Fibroblast of skin of left quadriceps (primary cell): ENCODE measurements around the gene TMPRSS6.

ENCODE experiments used
- DNase-seq, 2 experiments: peaks; one replicate each; pipeline ENCODE4 v3.0.0-alpha.2; 2013; ENCODE audit warnings: low read depth in 2 of 2

The TMPRSS6 gene

GRCh38 chr22:37051391-37052385 lies 57.8 kb downstream of the TMPRSS6 start, which contains the start of gene KCTD17:
TSS of gene KCTD17 (plus strand) at chr22:37051742. CDS start at chr22:37051761, 19 bp downstream.
- DNase-seq: peak; percentile 20 to 34

- DNase-seq: no peak
Observed at GRCh38 chr22:37050913-37051312, 58.6 kb downstream of the TMPRSS6 start.

- DNase-seq: no peak
Observed at GRCh38 chr22:37049224-37049623, 60.3 kb downstream of the TMPRSS6 start.

- DNase-seq: no peak
Observed at GRCh38 chr22:37048133-37048532, 61.4 kb downstream of the TMPRSS6 start.

- DNase-seq: no peak
Observed at GRCh38 chr22:37047006-37047405, 62.5 kb downstream of the TMPRSS6 start.

GRCh38 chr22:37046589-37046988 lies 62.9 kb downstream of the TMPRSS6 start:
- no peak for DNase-seq

GRCh38 chr22:37045958-37046357 lies 63.6 kb downstream of the TMPRSS6 start:
- DNase-seq: peak; percentile 30 to 33

GRCh38 chr22:37044634-37045625 lies 64.6 kb downstream of the TMPRSS6 start:
- no peak for DNase-seq

GRCh38 chr22:37043828-37044538 lies 65.5 kb downstream of the TMPRSS6 start:
- no peak for DNase-seq

- no peak for DNase-seq
Observed at GRCh38 chr22:37043209-37043827, 66.2 kb downstream of the TMPRSS6 start.

GRCh38 chr22:37039466-37039865 lies 70.0 kb downstream of the TMPRSS6 start:
- no peak for DNase-seq

- DNase-seq: no peak
Observed at GRCh38 chr22:37037669-37038068, 71.8 kb downstream of the TMPRSS6 start.

GRCh38 chr22:37036655-37037377 lies 72.7 kb downstream of the TMPRSS6 start:
- DNase-seq: no peak

GRCh38 chr22:37033605-37034430 lies 75.7 kb downstream of the TMPRSS6 start:
- DNase-seq: no peak

- peak; percentile 55 to 62 for DNase-seq
Observed at GRCh38 chr22:37032535-37033460, 76.7 kb downstream of the TMPRSS6 start.

- DNase-seq: no peak
Observed at GRCh38 chr22:37032134-37032534, 77.4 kb downstream of the TMPRSS6 start.

- DNase-seq: no peak
Observed at GRCh38 chr22:37030560-37031281, 78.8 kb downstream of the TMPRSS6 start.
